H1 (cell line): Measurements from ENCODE around the gene RPL32. TPM values are rescaled to one million over a fixed set of nuclear protein-coding genes. Genes with fewer than 3 reads are reported as not detected.

Experiments used
- CHD7 ChIP-seq: fragments of 300-600 bp; sonication (generic); IDR thresholded peaks from 2 replicates; pipeline ENCODE4 v1.7.1; 2012; ENCODE audit warnings: low read length, moderate library complexity, mild to moderate bottlenecking, inconsistent platforms; ENCODE audit not compliant: insufficient replicate concordance
- TCF12 ChIP-seq: IDR thresholded peaks from 2 replicates; pipeline ENCODE4 v1.6.1; 2011; ENCODE audit warnings: low read depth, mild to moderate bottlenecking, low read length
- polyA plus RNA-seq, 7 experiments: library from polyadenylated mRNA; depleted of rRNA in 3 of 7; stranded (reverse) in 5 of 7; unstranded in 2 of 7; fragments of >200 nt in 5 of 7; fragments of 200-250 nt in 2 of 7; gene quantifications; 1 replicate in 5 of 7; 2 replicates in 1 of 7; 4 replicates in 1 of 7; pipeline versions ENCODE4 v1.2.1 to v1.2.3, GENCODE V29; 2011 to 2013; ENCODE audit warnings: missing spikeins in 2 of 7, mixed read lengths in 2 of 7
- total RNA-seq: library from RNA; stranded (reverse); fragmentation: NEBNext Ultra II Directional; extraction: Animal tissue kit (Norgen Biotek cat#: 25700); gene quantifications from 2 replicates; pipeline ENCODE4 v1.2.1, GENCODE V29; 2021

The RPL32 gene
- total and polyA plus RNA-seq, 2 of the 8 experiments (the other 6 are each of a cell fraction or from before 2014, with no cell fraction given): 1,443 to 2,043 TPM

GRCh38 chr3:12842469-12842868 is 1.1 kb upstream of the RPL32 start (continued):
- TF ChIP-seq CHD7 (no peak), TCF12 (no peak)
